Measurements from ENCODE around the gene SRMS. TPM values are rescaled to one million over a fixed set of nuclear protein-coding genes. Genes with fewer than 3 reads are reported as not detected.

SRMS gene
- total RNA-seq, 4 donors from 2014 or later: not detected

GRCh38 chr20:63495167-63495720 is 52.3 kb downstream of the SRMS start:
- no peaks in the 10 kb centered on the region for H3K36me3 ChIP-seq
- ATAC-seq: no peak
- H3K4me1 ChIP-seq: peaks cover 0 to 44% (median 12%) of the 10 kb centered on the region in 3 donors
- H3K9me3 ChIP-seq: no peaks in the 10 kb centered on the region
- TF ChIP-seq POLR2A (IDR thresholded peaks at IDR 0.05) (no peak), EP300 (IDR thresholded peaks at IDR 0.05) (no peak), CTCF (IDR thresholded peaks at IDR 0.05) (no peak), POLR2AphosphoS5 (IDR thresholded peaks at IDR 0.05) (no peak)
- H3K27me3 ChIP-seq: peaks cover 72% of the 10 kb centered on the region
- WGBS, 2 donors (ENCODE audit: low coverage in 1 of 2): no CpG with 5 or more reads among the region's 8 CpGs
- H3K27ac ChIP-seq: no peak overlapping the region
- no peak overlapping the region for H3K4me3 ChIP-seq

DNA sequence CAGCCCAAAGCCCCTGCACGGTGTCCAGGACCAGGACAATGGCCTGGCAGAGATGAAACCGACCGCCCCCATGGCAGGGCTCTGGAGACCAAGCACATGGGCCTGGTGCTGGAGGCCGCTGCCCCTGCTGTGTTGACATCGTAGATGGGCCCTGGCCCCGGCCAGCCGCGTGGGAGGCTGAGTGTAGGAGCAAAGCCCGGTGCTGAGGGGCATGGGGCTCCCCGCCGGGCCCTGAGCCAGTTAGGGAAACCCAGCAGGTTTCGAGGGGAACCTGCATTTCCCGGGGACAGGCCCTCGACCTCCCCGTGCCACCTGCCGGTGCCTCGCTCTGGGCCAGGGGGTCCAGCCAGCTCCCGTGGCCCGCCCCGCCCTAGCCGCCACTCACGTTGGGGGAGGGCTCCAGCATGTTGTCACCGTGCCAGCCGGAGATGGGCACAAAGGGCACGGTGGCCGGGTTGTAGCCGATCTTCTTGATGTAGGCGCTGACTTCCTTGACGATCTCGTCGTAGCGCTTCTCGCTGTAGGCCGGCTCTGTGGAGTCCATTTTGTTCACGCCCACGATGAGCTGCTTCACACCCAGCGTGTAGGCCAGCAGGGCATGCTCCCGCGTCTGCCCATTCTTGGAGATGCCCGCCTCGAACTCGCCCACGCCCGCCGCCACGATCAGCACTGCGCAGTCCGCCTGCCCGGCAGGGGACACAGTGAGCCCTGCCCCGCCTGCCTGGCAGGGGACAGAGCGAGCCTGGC is 53.0 kb downstream of the SRMS start:
- no peak overlapping the region for H3K27ac ChIP-seq
- no peak overlapping the region for H3K4me3 ChIP-seq
- no peak for ATAC-seq
- TF ChIP-seq EP300 (IDR thresholded peaks at IDR 0.05) (no peak), POLR2A (IDR thresholded peaks at IDR 0.05) (no peak), CTCF (IDR thresholded peaks at IDR 0.05) (no peak), POLR2AphosphoS5 (IDR thresholded peaks at IDR 0.05) (no peak)
- peaks cover 72% of the 10 kb centered on the region for H3K27me3 ChIP-seq
- H3K36me3 ChIP-seq: no peaks in the 10 kb centered on the region
- no peaks in the 10 kb centered on the region for H3K9me3 ChIP-seq
- 70% methylated on average over 7 of the region's 51 CpGs; no CpG with 5 or more reads in 1 of the 2 donors for WGBS, 2 donors (ENCODE audit: low coverage in 1 of 2)
- peaks cover 0 to 40% (median 12%) of the 10 kb centered on the region in 3 donors for H3K4me1 ChIP-seq

- H3K4me1 ChIP-seq: peaks cover 0 to 35% (median 12%) of the 10 kb centered on the region in 3 donors
- no peak for ATAC-seq
- H3K4me3 ChIP-seq: no peak overlapping the region
- no peaks in the 10 kb centered on the region for H3K9me3 ChIP-seq
- TF ChIP-seq CTCF (IDR thresholded peaks at IDR 0.05) (no peak), POLR2A (IDR thresholded peaks at IDR 0.05) (no peak), POLR2AphosphoS5 (IDR thresholded peaks at IDR 0.05) (no peak), EP300 (IDR thresholded peaks at IDR 0.05) (no peak)
- H3K27me3 ChIP-seq: peaks cover 72% of the 10 kb centered on the region
- no CpG with 5 or more reads among the region's 7 CpGs for WGBS, 2 donors (ENCODE audit: low coverage in 1 of 2)
- no peak overlapping the region for H3K27ac ChIP-seq
- H3K36me3 ChIP-seq: no peaks in the 10 kb centered on the region
Measured at GRCh38 chr20:63494084-63494419, 53.5 kb downstream of the SRMS start.

GRCh38 chr20:63493563-63494020 is 54.0 kb downstream of the SRMS start:
- Histone ChIP-seq H3K9me3 (no peaks in the 10 kb centered on the region), H3K27me3 (peaks cover 72% of the 10 kb centered on the region), H3K27ac (no peak overlapping the region), H3K36me3 (no peaks in the 10 kb centered on the region), H3K4me1 (peaks cover 0 to 33% (median 12%) of the 10 kb centered on the region in 3 donors), H3K4me3 (no peak overlapping the region)
- TF ChIP-seq POLR2A (IDR thresholded peaks at IDR 0.05) (no peak), EP300 (IDR thresholded peaks at IDR 0.05) (no peak), CTCF (IDR thresholded peaks at IDR 0.05) (no peak), POLR2AphosphoS5 (IDR thresholded peaks at IDR 0.05) (no peak)
- no CpG with 5 or more reads among the region's 13 CpGs for WGBS, 2 donors (ENCODE audit: low coverage in 1 of 2)
- no peak for ATAC-seq

DNA sequence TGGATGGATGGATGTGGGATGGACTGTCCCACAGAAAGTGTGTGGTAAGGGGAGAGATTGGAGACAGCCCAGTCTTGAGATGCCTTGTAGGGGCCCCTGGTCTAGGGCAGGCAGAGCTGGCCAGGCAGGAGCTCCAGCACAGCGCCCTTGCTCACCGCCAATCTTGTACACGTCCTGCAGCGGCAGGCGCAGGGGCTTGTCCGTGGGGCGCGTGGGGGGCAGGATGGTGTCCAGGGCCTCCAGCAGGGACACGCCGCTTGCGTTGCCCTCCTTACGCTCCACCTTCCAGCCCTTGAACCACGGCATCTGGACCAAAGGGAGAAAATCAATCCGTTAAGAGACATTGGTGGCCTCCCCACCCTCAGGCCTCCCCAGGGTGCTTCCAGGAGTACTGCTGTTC is 54.6 kb downstream of the SRMS start:
- Histone ChIP-seq H3K36me3 (no peaks in the 10 kb centered on the region), H3K27ac (no peak overlapping the region), H3K4me1 (peaks cover 0 to 31% (median 6%) of the 10 kb centered on the region in 3 donors), H3K27me3 (peaks cover 72% of the 10 kb centered on the region), H3K9me3 (no peaks in the 10 kb centered on the region), H3K4me3 (no peak overlapping the region)
- TF ChIP-seq POLR2A (IDR thresholded peaks at IDR 0.05) (no peak), CTCF (IDR thresholded peaks at IDR 0.05) (no peak), POLR2AphosphoS5 (IDR thresholded peaks at IDR 0.05) (no peak), EP300 (IDR thresholded peaks at IDR 0.05) (no peak)
- no peak for ATAC-seq
- 93% methylated on average over 6 of the region's 14 CpGs; no CpG with 5 or more reads in 1 of the 2 donors for WGBS, 2 donors (ENCODE audit: low coverage in 1 of 2)

Data from gastroesophageal sphincter (tissue), 4 donors.